Measurements from ENCODE around the gene LMX1B.

DNA sequence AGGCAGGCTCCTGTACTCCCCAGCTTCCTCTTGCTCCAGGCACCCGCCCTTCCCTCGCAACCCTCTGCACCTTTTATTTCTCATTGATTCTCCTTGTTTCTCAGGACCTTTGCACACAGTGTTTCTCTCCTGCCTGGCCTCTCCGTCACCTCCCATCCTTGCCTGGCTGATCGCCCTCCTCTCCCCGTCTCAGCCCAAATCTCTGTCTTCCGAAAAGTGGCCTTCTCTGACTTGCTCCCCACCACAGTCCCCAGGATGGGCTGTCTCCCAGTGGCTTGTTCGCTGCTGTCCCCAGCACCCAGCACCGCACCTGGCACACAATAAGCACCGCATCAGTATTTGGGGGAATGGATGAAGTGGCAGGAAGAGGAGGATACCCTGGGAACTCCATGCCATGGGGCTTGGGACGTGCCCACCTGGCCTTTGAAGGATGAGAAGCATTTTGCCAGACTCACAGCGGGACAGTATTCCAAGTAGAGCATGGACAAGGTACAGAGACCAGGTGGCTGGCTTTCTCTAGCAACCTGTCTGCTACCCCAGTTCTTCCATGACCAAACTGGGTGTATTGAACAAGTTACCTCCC is 62.5 kb downstream of the LMX1B start:
- no peak for TF ChIP-seq FOXP2 (optimal IDR thresholded peaks at IDR 0.05; ENCODE audit: control extremely low read depth, extremely low read length, insufficient read depth)
- no peak for TF ChIP-seq EZH2 (IDR thresholded peaks at IDR 0.05)

Data from SK-N-MC (cell line).